IMR-90 (cell line): ENCODE data around the gene CCNA2.

ENCODE experiments used
- BHLHE40 ChIP-seq: fragments of 150-350 bp; IDR thresholded peaks from 2 replicates; pipeline ENCODE4 v1.6.1; 2016; ENCODE audit warnings: mild to moderate bottlenecking, low read depth, low read length
- CEBPB ChIP-seq: IDR thresholded peaks from 2 replicates; pipeline ENCODE4 v1.6.1; 2012; ENCODE audit warnings: low read depth, low read length, improper control_type of control experiment
- CHD1 ChIP-seq: IDR thresholded peaks from 2 replicates; pipeline ENCODE4 v1.6.1; 2012; ENCODE audit warnings: low read depth, low read length, improper control_type of control experiment
- MAFK ChIP-seq: IDR thresholded peaks from 2 replicates; pipeline ENCODE4 v1.6.1; 2012; ENCODE audit warnings: low read depth, low read length, improper control_type of control experiment
- MAZ ChIP-seq: IDR thresholded peaks from 2 replicates; pipeline ENCODE4 v1.6.1; 2012; ENCODE audit warnings: low read depth, mild to moderate bottlenecking, low read length, improper control_type of control experiment, moderate library complexity, borderline replicate concordance
- NFE2L2 ChIP-seq: fragments of 150-350 bp; IDR thresholded peaks from 2 replicates; pipeline ENCODE4 v1.6.1; 2016; ENCODE audit warnings: low read depth, mild to moderate bottlenecking, low read length
- POLR2A ChIP-seq: IDR thresholded peaks from 2 replicates; pipeline ENCODE4 v1.6.1; 2012; ENCODE audit warnings: mild to moderate bottlenecking, low read depth, low read length
- RAD21 ChIP-seq: IDR thresholded peaks from 2 replicates; pipeline ENCODE4 v1.6.1; 2012; ENCODE audit warnings: low read length, improper control_type of control experiment
- RCOR1 ChIP-seq: IDR thresholded peaks from 2 replicates; pipeline ENCODE4 v1.6.1; 2012; ENCODE audit warnings: mild to moderate bottlenecking, low read length, improper control_type of control experiment; ENCODE audit not compliant: insufficient replicate concordance
- RFX5 ChIP-seq: IDR thresholded peaks from 2 replicates; pipeline ENCODE4 v1.8.0; 2012; ENCODE audit warnings: low read depth, mild to moderate bottlenecking, low read length, moderate library complexity
- SMC3 ChIP-seq: fragments of 150-350 bp; IDR thresholded peaks from 2 replicates; pipeline ENCODE4 v1.6.1; 2016; ENCODE audit warnings: low read depth, mild to moderate bottlenecking, antibody characterized with exemption, low read length, moderate library complexity
- TF ChIP-seq, protein P1 (sequence below): conservative IDR thresholded peaks from 2 replicates; pipeline ENCODE4 v1.5.1; 2012; ENCODE audit warnings: mild to moderate bottlenecking, low read depth, low read length, improper control_type of control experiment
- TF ChIP-seq, protein P2 (sequence below): fragments of 150-350 bp; IDR thresholded peaks from 2 replicates; pipeline ENCODE4 v1.6.1; 2016; ENCODE audit warnings: low read depth, mild to moderate bottlenecking, low read length, moderate library complexity, borderline replicate concordance
- TF ChIP-seq, protein P3 (sequence below): fragments of 150-350 bp; IDR thresholded peaks from 2 replicates; pipeline ENCODE4 v1.6.1; 2017; ENCODE audit warnings: mild to moderate bottlenecking, antibody characterized with exemption, low read length, low read depth

DNA sequence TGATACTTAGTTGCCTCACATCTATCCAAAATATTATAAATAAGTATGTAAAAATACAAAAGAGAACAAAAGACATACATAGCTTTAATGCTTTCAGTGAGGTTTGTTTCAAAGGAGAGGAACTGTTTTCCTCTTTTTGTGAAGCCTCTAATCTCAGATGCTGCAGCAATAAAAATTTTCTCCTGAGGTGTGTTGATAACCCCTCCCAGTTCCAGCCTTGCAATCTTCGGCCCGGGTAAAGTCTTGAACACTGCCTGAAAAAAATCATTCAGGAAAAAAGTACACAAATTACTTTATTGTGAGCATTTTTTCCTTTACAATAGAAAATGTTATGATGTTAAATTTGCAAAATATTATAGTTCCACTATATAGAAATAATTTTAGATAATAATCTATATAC lies 37.7 kb upstream of the CCNA2 start:
- TF ChIP-seq, protein P1, sequence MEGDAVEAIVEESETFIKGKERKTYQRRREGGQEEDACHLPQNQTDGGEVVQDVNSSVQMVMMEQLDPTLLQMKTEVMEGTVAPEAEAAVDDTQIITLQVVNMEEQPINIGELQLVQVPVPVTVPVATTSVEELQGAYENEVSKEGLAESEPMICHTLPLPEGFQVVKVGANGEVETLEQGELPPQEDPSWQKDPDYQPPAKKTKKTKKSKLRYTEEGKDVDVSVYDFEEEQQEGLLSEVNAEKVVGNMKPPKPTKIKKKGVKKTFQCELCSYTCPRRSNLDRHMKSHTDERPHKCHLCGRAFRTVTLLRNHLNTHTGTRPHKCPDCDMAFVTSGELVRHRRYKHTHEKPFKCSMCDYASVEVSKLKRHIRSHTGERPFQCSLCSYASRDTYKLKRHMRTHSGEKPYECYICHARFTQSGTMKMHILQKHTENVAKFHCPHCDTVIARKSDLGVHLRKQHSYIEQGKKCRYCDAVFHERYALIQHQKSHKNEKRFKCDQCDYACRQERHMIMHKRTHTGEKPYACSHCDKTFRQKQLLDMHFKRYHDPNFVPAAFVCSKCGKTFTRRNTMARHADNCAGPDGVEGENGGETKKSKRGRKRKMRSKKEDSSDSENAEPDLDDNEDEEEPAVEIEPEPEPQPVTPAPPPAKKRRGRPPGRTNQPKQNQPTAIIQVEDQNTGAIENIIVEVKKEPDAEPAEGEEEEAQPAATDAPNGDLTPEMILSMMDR, result no peak
- TF ChIP-seq POLR2A (no peak), RFX5 (no peak), BHLHE40 (no peak), NFE2L2 (no peak), CHD1 (no peak), RAD21 (no peak), RCOR1 (no peak), CEBPB (no peak), MAFK (no peak), MAZ (no peak), SMC3 (no peak)
- TF ChIP-seq, protein P2, sequence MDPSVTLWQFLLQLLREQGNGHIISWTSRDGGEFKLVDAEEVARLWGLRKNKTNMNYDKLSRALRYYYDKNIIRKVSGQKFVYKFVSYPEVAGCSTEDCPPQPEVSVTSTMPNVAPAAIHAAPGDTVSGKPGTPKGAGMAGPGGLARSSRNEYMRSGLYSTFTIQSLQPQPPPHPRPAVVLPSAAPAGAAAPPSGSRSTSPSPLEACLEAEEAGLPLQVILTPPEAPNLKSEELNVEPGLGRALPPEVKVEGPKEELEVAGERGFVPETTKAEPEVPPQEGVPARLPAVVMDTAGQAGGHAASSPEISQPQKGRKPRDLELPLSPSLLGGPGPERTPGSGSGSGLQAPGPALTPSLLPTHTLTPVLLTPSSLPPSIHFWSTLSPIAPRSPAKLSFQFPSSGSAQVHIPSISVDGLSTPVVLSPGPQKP, result no peak
- TF ChIP-seq, protein P3, sequence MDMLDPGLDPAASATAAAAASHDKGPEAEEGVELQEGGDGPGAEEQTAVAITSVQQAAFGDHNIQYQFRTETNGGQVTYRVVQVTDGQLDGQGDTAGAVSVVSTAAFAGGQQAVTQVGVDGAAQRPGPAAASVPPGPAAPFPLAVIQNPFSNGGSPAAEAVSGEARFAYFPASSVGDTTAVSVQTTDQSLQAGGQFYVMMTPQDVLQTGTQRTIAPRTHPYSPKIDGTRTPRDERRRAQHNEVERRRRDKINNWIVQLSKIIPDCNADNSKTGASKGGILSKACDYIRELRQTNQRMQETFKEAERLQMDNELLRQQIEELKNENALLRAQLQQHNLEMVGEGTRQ, result no peak
